ENCODE measurements around the gene BCL2L14. TPM values are rescaled to one million over a fixed set of nuclear protein-coding genes. Genes with fewer than 3 reads are reported as not detected.

The BCL2L14 gene
- total and polyA plus RNA-seq, 2 donors (not counting 1 experiment from before 2014, with no cell fraction given) = 0.04 TPM; not detected in 1

DNA sequence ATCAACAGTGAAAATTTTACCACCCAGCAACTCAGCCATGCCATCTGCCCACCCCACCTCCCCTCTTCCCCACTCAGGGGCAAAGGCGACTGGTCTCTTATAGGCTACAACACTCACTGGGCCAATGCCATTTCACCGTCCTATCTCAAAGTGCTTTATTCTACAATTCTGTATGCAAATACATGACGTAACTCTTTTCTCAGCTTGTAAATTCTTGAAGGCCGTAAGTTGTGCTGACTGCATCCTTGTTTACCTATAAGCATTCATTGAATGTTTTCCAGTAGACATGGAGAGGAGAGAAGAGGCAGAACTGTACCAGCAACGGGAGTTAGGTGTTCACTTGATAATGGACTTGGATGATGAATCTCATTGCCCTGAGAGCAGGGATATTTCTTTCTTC, 15.6 kb downstream of the BCL2L14 start:
- no peak overlapping the region for H3K4me3 ChIP-seq (ENCODE audit: control extremely low read depth in 1 of 5, extremely low read depth in 1 of 5, insufficient read depth in 1 of 5, low read depth in 2 of 5, low read length in 4 of 5)
- H2AFZ ChIP-seq (ENCODE audit: insufficient read depth, low read depth, low read length, poor library complexity, severe bottlenecking) = no peak overlapping the region
- H3K36me3 ChIP-seq (replicated peaks in 1 of 2; ENCODE audit: control extremely low read depth in 1 of 2, control insufficient read depth in 1 of 2, extremely low read depth in 1 of 2, insufficient read depth in 2 of 2, low read length in 1 of 2) = no peaks in the 10 kb centered on the region
- TF ChIP-seq CTCF (IDR thresholded peaks at IDR 0.05) (no peak), EZH2 (IDR thresholded peaks at IDR 0.05; ENCODE audit: borderline replicate concordance, insufficient read depth, low read depth, low read length, poor library complexity, severe bottlenecking) (no peak)
- H4K20me1 ChIP-seq (ENCODE audit: control insufficient read depth, insufficient read depth, low read length, poor library complexity, severe bottlenecking) = no peaks in the 10 kb centered on the region
- Mint-ChIP-seq H3K27ac (no peak overlapping the region), H3K4me1 (no peaks in the 10 kb centered on the region), H3K9me3 (ENCODE audit: insufficient read depth) (no peaks in the 10 kb centered on the region), H3K27me3 (peaks cover 20% of the 10 kb centered on the region), H3K4me3 (no peak overlapping the region)
- intact Hi-C loops (cut with micrococcal nuclease) = no loop called here
- CTCF ChIA-PET = interaction anchor here (0.5 kb wide), 1 partner anchor 284 kb away, joined by 3 read pairs; no protein-coding TSS in a partner anchor
- H3K4me2 ChIP-seq (replicated peaks; ENCODE audit: low read depth, low read length, poor library complexity, severe bottlenecking) = no peak overlapping the region
- POLR2A ChIA-PET = no interaction called here
- no peaks in the 10 kb centered on the region for H3K9me3 ChIP-seq (ENCODE audit: control extremely low read depth in 1 of 3, control insufficient read depth in 2 of 3, insufficient read depth in 1 of 3, low read length in 2 of 3)
- H3K9ac ChIP-seq (ENCODE audit: low read length) = no peak overlapping the region
- ATAC-seq (ENCODE audit: low read depth) (no peak), DNase-seq (no peak)
- H3K4me1 ChIP-seq (ENCODE audit: control insufficient read depth in 2 of 2, insufficient read depth in 2 of 2, low read length in 2 of 2) = no peaks in the 10 kb centered on the region
- no peak overlapping the region for H3K27ac ChIP-seq (ENCODE audit: low read length in 2 of 2)
- peaks cover 0 to 10% (median 0%) of the 10 kb centered on the region in 4 experiments for H3K27me3 ChIP-seq (replicated peaks in 1 of 4; ENCODE audit: control extremely low read depth in 1 of 4, control insufficient read depth in 3 of 4, insufficient read depth in 4 of 4, low read length in 3 of 4)
- 89% methylated on average over 3 of the region's 5 CpGs for WGBS (ENCODE audit: insufficient coverage)
- H3K79me2 ChIP-seq (ENCODE audit: control insufficient read depth, insufficient read depth, low read length) = no peaks in the 10 kb centered on the region

GRCh38 chr12:12086973-12087692, 16.4 kb downstream of the BCL2L14 start:
- ChIA-PET CTCF (no interaction called here), POLR2A (no interaction called here)
- Mint-ChIP-seq H3K27ac (no peak overlapping the region), H3K27me3 (peaks cover 20% of the 10 kb centered on the region), H3K9me3 (ENCODE audit: insufficient read depth) (no peaks in the 10 kb centered on the region), H3K4me3 (no peak overlapping the region), H3K4me1 (no peaks in the 10 kb centered on the region)
- H3K27me3 ChIP-seq (replicated peaks in 1 of 4; ENCODE audit: control extremely low read depth in 1 of 4, control insufficient read depth in 3 of 4, insufficient read depth in 4 of 4, low read length in 3 of 4) = peaks cover 0 to 11% (median 0%) of the 10 kb centered on the region in 4 experiments
- no peaks in the 10 kb centered on the region for H3K4me1 ChIP-seq (ENCODE audit: control insufficient read depth in 2 of 2, insufficient read depth in 2 of 2, low read length in 2 of 2)
- no peak overlapping the region for H3K27ac ChIP-seq (ENCODE audit: low read length in 2 of 2)
- intact Hi-C loops (cut with micrococcal nuclease) = no loop called here
- 91% methylated on average over 7 of the region's 9 CpGs for WGBS (ENCODE audit: insufficient coverage)
- no peak overlapping the region for H2AFZ ChIP-seq (ENCODE audit: insufficient read depth, low read depth, low read length, poor library complexity, severe bottlenecking)
- H4K20me1 ChIP-seq (ENCODE audit: control insufficient read depth, insufficient read depth, low read length, poor library complexity, severe bottlenecking) = no peaks in the 10 kb centered on the region
- DNase-seq (no peak), ATAC-seq (ENCODE audit: low read depth) (no peak)
- H3K4me3 ChIP-seq (ENCODE audit: control extremely low read depth in 1 of 5, extremely low read depth in 1 of 5, insufficient read depth in 1 of 5, low read depth in 2 of 5, low read length in 4 of 5) = no peak overlapping the region
- no peaks in the 10 kb centered on the region for H3K36me3 ChIP-seq (replicated peaks in 1 of 2; ENCODE audit: control extremely low read depth in 1 of 2, control insufficient read depth in 1 of 2, extremely low read depth in 1 of 2, insufficient read depth in 2 of 2, low read length in 1 of 2)
- no peak overlapping the region for H3K9ac ChIP-seq (ENCODE audit: low read length)
- no peak for TF ChIP-seq EZH2 (IDR thresholded peaks at IDR 0.05; ENCODE audit: borderline replicate concordance, insufficient read depth, low read depth, low read length, poor library complexity, severe bottlenecking)
- no peak for TF ChIP-seq CTCF (IDR thresholded peaks at IDR 0.05)
- H3K4me2 ChIP-seq (replicated peaks; ENCODE audit: low read depth, low read length, poor library complexity, severe bottlenecking) = no peak overlapping the region
- H3K79me2 ChIP-seq (ENCODE audit: control insufficient read depth, insufficient read depth, low read length) = no peaks in the 10 kb centered on the region
- no peaks in the 10 kb centered on the region for H3K9me3 ChIP-seq (ENCODE audit: control extremely low read depth in 1 of 3, control insufficient read depth in 2 of 3, insufficient read depth in 1 of 3, low read length in 2 of 3)

Data from B cell (primary cell).